ENCODE results near the gene LMTK3.

Gene LMTK3

GRCh38 chr19:48509467-48510194, 2.0 kb downstream of the LMTK3 start:
- H3K4me3 ChIP-seq (ENCODE audit: low read depth, low read length), result no peak overlapping the region
- no peak for DNase-seq (ENCODE audit: low read depth)

- no peak for DNase-seq (ENCODE audit: low read depth)
- no peak overlapping the region for H3K4me3 ChIP-seq (ENCODE audit: low read depth, low read length)
Observed at GRCh38 chr19:48508729-48509411, 2.8 kb downstream of the LMTK3 start.

DNA sequence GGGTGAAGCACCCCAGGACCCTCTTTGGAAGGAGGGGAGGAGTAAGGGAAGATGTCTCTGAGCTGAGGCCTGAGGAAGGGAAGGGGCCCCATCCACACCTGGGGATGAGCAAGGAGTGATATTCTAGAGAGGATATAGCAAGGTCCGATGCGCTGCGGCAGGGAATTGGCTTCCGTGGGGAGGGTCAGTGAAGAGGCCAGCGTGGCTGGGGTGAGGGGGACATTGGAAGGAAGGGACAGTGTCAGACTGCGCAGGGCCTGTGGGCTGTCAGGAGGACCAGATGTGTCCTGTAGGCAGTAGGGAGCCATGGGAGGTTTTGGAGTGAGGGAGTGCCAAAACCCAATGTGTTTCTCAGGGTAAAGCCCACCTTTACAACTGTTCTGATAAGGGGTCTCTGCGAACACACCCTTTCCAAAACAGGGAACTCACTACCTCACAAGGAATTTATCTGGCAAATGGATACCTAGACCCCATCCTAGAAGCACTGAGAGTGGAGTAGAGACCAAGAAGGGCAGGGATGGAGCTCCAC, 3.7 kb downstream of the LMTK3 start:
- H3K4me3 ChIP-seq (ENCODE audit: low read depth, low read length), result no peak overlapping the region
- DNase-seq (ENCODE audit: low read depth), result no peak

- no peak for DNase-seq (ENCODE audit: low read depth)
- no peak overlapping the region for H3K4me3 ChIP-seq (ENCODE audit: low read depth, low read length)
Observed at GRCh38 chr19:48506138-48506733, 5.4 kb downstream of the LMTK3 start.

GRCh38 chr19:48502350-48503018, 9.2 kb downstream of the LMTK3 start:
- H3K4me3 ChIP-seq (ENCODE audit: low read depth, low read length), result no peak overlapping the region

DNA sequence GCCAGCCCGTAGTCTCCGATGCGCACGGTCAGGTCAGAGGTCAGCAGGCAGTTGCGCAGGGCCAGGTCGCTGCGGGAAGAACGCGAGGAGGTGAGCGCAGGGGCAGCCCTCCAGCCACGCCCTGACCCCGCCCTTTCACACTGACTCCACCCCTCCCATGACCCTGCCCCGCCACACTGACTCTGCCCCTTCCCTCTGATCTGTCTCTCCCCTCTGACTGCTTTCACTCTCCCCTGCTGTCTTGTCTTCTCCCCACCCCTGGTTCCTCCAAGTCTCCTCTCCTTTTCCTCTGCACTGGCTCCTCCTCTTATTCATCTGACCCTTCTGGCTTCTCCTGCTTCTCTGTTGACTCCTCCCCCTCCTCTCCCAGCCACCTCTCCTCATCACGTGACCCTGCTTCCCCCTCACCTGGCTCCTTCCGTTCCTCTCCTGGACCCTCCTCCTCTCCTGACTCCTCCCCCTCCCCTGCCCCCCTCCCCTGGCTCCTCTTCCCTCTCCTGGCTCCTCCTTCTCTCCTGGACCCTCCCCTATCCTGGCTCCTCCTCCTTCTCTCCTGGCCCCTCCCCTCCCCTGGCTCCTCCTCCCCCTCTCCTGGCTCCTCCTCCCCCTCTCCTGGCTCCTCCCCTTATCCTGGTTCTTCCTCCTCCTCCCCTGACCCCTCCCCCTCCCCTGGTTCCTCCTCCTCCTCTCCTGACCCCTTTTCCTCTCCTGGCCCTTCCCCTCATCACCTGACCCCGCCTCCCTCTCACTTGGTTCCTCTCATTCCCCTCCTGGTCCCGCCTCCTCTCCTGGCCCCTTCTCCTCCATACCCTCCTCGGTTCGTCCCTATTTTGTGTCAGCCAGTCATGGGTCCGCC, 9.9 kb downstream of the LMTK3 start:
- H3K4me3 ChIP-seq (ENCODE audit: low read depth, low read length), result no peak overlapping the region
- DNase-seq (ENCODE audit: low read depth), result no peak

More at GRCh38 chr19:48502350-48503018, 9.2 kb downstream of the LMTK3 start:
- DNase-seq (ENCODE audit: low read depth), result no peak

GRCh38 chr19:48500830-48501493, 10.7 kb downstream of the LMTK3 start:
- H3K4me3 ChIP-seq (ENCODE audit: low read depth, low read length), result no peak overlapping the region
- no peak for DNase-seq (ENCODE audit: low read depth)

- no peak overlapping the region for H3K4me3 ChIP-seq (ENCODE audit: low read depth, low read length)
- DNase-seq (ENCODE audit: low read depth), result no peak
Observed at GRCh38 chr19:48499316-48500090, 12.1 kb downstream of the LMTK3 start.

GRCh38 chr19:48498595-48499311, 12.9 kb downstream of the LMTK3 start:
- no peak overlapping the region for H3K4me3 ChIP-seq (ENCODE audit: low read depth, low read length)

DNA sequence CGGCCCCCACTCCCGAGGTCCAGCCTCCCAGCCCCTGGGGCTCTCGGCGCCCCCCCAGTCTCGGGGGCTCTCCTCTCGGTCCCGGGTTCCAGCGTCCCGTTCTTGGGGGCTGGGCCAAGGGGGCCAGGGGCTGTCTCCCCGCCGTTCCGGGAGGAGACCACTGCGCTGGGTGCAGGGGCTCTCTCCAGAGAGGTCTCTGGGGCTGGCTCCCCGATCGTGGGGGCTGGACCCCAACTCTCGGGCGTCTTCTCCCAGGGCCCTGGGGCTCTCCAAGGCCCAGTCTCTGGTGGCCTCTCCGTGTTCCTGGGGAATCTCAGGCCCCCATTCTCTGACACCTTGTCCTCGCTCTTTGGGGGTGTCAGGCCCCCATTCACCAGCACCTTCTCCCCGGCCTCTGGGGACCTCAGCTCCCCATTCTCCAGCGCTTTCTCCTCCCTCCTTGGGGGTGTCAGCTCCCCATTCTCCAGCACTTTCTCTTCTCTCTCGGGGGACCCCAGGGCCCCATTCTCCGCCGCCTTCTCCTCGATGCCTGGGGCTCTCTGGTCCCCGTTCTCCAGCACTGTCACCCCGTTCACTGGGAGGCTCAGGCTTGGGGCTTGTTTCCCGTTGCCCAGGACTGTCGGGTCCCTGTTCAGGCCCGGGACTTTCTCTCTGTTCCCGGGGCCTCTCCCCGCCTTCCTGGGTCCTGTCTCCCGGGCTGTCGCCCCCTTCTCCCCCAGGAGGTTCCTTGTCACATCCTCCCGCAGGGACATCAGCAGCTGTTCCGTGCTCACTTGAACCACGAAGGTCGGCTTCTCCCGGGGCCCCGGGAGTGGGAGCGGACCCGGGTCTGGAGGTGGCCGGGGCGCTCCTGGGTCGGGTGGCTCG, 13.7 kb downstream of the LMTK3 start:
- H3K4me3 ChIP-seq (ENCODE audit: low read depth, low read length), result no peak overlapping the region
- DNase-seq (ENCODE audit: low read depth), result no peak

More at GRCh38 chr19:48498595-48499311, 12.9 kb downstream of the LMTK3 start:
- no peak for DNase-seq (ENCODE audit: low read depth)

- DNase-seq (ENCODE audit: low read depth), result no peak
- no peak overlapping the region for H3K4me3 ChIP-seq (ENCODE audit: low read depth, low read length)
Observed at GRCh38 chr19:48496959-48497727, 14.5 kb downstream of the LMTK3 start.

DNA sequence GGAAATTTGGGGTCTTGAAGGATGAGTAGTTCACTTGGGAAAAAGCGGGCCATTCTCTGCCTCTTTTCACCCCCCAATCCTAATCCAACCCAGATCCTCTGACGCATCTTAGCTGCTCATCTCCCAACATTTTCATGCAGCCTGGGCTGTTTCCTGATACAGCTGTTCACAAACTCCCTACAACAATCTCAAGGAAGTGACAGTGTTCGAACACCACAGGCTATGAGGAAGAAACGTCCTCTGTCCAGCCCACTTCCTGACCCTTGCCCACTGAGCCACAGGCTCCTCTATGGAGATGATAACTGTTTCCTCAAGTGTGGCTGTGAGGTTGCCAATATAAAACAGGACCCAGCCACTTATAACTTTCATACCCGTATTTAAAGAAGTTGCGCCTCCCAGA, 16.2 kb downstream of the LMTK3 start:
- DNase-seq (ENCODE audit: low read depth), result no peak
- H3K4me3 ChIP-seq (ENCODE audit: low read depth, low read length), result no peak overlapping the region

DNA sequence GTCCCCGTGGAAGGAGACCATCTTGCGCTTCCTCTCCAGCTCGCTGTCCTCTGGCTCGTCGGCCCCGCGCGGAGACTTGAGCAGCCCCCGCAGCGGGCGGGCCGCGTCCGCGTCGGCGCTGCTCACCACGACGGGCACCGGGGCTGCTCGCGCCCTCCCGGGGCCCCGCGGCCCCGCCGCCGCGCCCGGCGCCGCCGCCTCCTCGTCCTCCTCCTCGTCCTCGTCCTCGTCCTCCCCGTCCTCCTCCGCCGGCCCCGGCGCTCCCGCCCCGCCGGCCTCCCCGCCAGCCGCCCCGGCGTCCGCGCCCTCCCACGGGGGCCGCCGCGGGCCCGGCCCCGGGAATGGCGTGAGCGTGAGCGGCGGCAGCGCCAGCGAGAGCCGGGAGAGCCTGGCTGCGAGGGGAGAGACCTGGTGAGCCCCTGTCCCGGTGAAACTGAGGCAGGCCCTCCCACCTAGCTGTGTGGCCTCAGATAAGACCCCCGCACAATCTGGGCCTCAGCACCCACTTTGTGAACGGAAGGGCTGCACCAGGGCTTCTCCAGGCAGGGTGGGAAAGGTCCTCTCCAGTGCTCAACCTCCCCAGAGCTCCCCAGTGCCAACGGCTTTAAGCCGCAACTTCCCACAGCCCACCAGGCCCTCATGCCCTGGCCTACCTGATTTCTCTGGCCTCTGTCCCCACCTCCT, 17.8 kb downstream of the LMTK3 start:
- no peak for DNase-seq (ENCODE audit: low read depth)

DNA sequence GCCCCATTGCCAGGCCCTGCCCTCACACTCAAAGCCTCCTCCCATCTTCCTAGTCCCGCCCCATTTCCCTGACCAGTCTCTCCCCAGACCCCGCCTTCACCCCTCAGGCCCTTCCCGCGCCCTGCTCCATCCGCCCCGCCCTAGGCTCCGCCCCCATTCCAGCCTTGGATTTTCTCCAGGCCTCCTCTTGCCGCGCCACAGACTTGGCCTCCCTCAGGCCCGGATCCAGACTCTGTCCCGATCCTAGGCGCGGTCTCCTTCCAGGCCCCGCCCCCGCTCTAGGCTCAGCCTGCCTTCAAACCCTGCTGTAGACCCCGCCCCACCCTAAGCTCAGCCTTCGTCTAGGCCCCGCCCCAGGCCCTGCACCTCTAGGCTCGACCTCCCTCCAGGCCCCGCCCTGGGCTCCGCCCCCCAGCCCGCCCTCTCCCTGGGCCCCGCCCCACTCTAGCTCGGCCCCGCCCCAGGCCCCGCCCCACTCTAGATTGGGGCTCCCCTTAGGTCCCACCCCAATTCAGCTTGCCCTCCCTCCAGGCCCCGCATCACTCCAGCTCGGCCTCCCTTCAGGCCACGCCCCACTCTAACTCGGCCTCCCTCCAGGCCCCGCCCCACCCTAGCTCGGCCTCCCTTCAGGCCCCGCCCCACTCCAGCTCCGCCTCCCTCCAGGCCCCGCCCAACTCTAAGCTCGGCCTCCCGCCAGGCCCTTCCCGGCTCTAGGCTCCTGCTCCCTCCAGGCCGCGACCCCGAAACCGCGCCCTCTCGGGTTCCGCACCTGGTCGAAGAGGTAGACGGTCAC, 18.5 kb downstream of the LMTK3 start:
- peak; percentile 92 for DNase-seq (ENCODE audit: low read depth)
- peak overlapping the region; percentile 59 for H3K4me3 ChIP-seq (ENCODE audit: low read depth, low read length)

More for the DNA sequence above, 17.8 kb downstream of the LMTK3 start:
- H3K4me3 ChIP-seq (ENCODE audit: low read depth, low read length), result peak overlapping the region; percentile 59
